Sigmoid colon (tissue), 7 donors: ENCODE data around the gene NKPD1. TPM values are rescaled to one million over a fixed set of nuclear protein-coding genes. Genes with fewer than 3 reads are reported as not detected.

Experiments
- DNase-seq: peaks from one replicate; pipeline ENCODE4 v3.0.0-alpha.2; 2019
- H3K27ac ChIP-seq, 4 donors: fragments of 200-600 bp; sonication (generic); one replicate each; pipeline ENCODE4 v1.5.1; 2016 to 2019; ENCODE audit warnings: mild to moderate bottlenecking in 1 of 4
- H3K27me3 ChIP-seq, 3 donors: fragments of 200-600 bp; sonication (generic); one replicate each; pipeline ENCODE4 v1.5.1; 2019; ENCODE audit warnings: mild to moderate bottlenecking in 1 of 3
- H3K36me3 ChIP-seq, 4 donors: fragments of 200-600 bp; sonication (generic); one replicate each; pipeline ENCODE4 v1.5.1; 2016 to 2019
- H3K4me1 ChIP-seq, 4 donors: fragments of 200-600 bp; sonication (generic); one replicate each; pipeline ENCODE4 v1.5.1; 2017 to 2019
- H3K4me3 ChIP-seq, 4 donors: fragments of 200-600 bp; sonication (generic); one replicate each; pipeline ENCODE4 v1.5.1; 2017 to 2019; ENCODE audit warnings: mild to moderate bottlenecking in 2 of 4, moderate library complexity in 1 of 4
- H3K9me3 ChIP-seq, 4 donors: fragments of 200-600 bp in 3 of 4; sonication (generic) in 3 of 4; one replicate each; pipeline versions ENCODE4 v1.5.1 to v1.6.1; 2013 to 2019
- CTCF ChIP-seq, 4 experiments: fragments of 450-650 bp in 3 of 4; fragments of 200-600 bp in 1 of 4; IDR thresholded peaks; one replicate each; pipeline ENCODE4 v1.5.1; 2016 to 2019; ENCODE audit warnings: antibody characterized with exemption in 4 of 4, mild to moderate bottlenecking in 3 of 4, moderate library complexity in 2 of 4
- EP300 ChIP-seq, 4 donors: sonication (generic); formaldehyde crosslinking; IDR thresholded peaks; one replicate each; pipeline ENCODE4 v1.6.1; 2017; ENCODE audit warnings: antibody characterized with exemption in 4 of 4
- POLR2A ChIP-seq, 2 donors: fragments of 450-650 bp; IDR thresholded peaks; one replicate each; pipeline ENCODE4 v1.6.1; 2016; ENCODE audit warnings: antibody characterized with exemption in 2 of 2, mild to moderate bottlenecking in 2 of 2, moderate library complexity in 2 of 2
- POLR2AphosphoS5 ChIP-seq, 4 donors: sonication (generic); formaldehyde crosslinking; IDR thresholded peaks; one replicate each; pipeline ENCODE4 v1.6.1; 2017; ENCODE audit warnings: antibody characterized with exemption in 4 of 4
- WGBS, 2 donors: extraction: QIAGEN DNeasy Blood & Tissue Kit; methylation state at CpG; one replicate each; pipeline ENCODE4 v1.1.7; 2013; 5-methylcytosine and 5-hydroxymethylcytosine counted together
- intact Hi-C: fragments of 100-400 bp; cut with DNase I; formaldehyde crosslinking; loops from one replicate; pipeline ENCODE4 v1.15.1; 2023
- polyA plus RNA-seq, 3 donors: library from polyadenylated mRNA; stranded (reverse); fragments of 200-250 nt; gene quantifications; one replicate each; pipeline ENCODE4 v1.2.3, GENCODE V29; 2013
- total RNA-seq, 4 donors: library from RNA; depleted of rRNA; stranded (reverse); fragments of >200 nt; gene quantifications; one replicate each; pipeline ENCODE4 v1.1.0, GENCODE V29; 2016
- donor health status: healthy with polysubstance abuse.
- donor health status: Bipolar disorder and iron deficiency.
- donor health status: healthy.

The NKPD1 gene
- total and polyA plus RNA-seq, 7 donors = 0.12 to 0.83 TPM; not detected in 5

DNA sequence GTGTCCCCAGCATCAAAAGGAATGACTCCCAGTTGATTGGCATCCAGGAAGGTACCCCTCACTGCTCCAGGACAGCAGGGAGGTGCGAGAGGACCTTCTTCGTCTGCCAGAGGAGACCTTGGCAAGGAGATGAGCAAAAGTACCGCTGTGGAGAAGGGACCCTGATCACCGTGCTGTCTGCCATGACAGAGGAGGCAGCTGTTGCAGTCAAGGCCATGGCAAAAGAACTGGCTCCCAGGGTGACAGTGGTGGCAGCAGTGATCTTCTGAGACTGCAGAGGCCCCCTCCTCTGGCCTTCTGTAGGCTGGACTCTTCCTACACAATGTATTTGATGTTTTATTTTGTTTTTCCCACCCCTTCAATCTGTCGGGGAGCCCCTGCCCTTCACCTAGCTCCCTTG, 32.0 kb downstream of the NKPD1 start:
- Histone ChIP-seq H3K9me3 (no peaks in the 10 kb centered on the region), H3K4me3 (no peak overlapping the region), H3K4me1 (no peaks in the 10 kb centered on the region), H3K27ac (no peak overlapping the region), H3K27me3 (no peaks in the 10 kb centered on the region), H3K36me3 (no peaks in the 10 kb centered on the region)
- intact Hi-C loops = no loop called here
- no peak for TF ChIP-seq CTCF (IDR thresholded peaks at IDR 0.05)
- no peak for DNase-seq
- WGBS, 2 donors = 94 to 95% methylated on average over 5 of the region's 5 CpGs

- intact Hi-C loops = no loop called here
- no peak overlapping the region for H3K27ac ChIP-seq
- DNase-seq = no peak
- no peak for TF ChIP-seq POLR2A (IDR thresholded peaks at IDR 0.05)
- no peak for TF ChIP-seq POLR2AphosphoS5 (IDR thresholded peaks at IDR 0.05)
- no peak for TF ChIP-seq CTCF (IDR thresholded peaks at IDR 0.05)
- no peak for TF ChIP-seq EP300 (IDR thresholded peaks at IDR 0.05)
- H3K9me3 ChIP-seq = no peaks in the 10 kb centered on the region
- H3K4me3 ChIP-seq = no peak overlapping the region
- H3K27me3 ChIP-seq = no peaks in the 10 kb centered on the region
- peaks cover 0 to 5% (median 0%) of the 10 kb centered on the region in 4 donors for H3K36me3 ChIP-seq
- no peaks in the 10 kb centered on the region for H3K4me1 ChIP-seq
- WGBS, 2 donors = 82 to 93% methylated on average over 5 of the region's 5 CpGs
These were observed 32.6 kb downstream of the NKPD1 start for GRCh38 chr19:45128146-45128545.

DNA sequence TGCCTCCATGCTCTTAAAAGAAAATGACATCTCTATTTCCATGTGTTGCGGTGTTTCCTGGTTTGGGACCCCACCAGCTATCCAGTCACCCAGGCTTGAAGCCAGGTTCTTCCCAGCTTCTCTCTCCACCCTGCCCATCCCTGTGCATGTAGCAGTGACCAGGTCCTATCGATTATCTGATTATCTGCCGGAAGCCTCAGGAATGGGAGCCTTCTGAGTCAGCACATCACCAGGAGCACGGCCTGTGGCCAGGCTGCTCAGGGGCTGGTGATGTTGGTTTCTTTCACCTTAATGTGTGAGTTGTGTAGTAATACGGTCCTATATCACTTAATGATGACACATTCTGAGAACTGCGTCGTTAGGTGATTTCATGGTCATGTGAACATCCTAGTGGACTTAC, 34.1 kb downstream of the NKPD1 start:
- H3K27me3 ChIP-seq = no peaks in the 10 kb centered on the region
- peaks cover 0 to 5% (median 0%) of the 10 kb centered on the region in 4 donors for H3K36me3 ChIP-seq
- H3K9me3 ChIP-seq = no peaks in the 10 kb centered on the region
- TF ChIP-seq POLR2AphosphoS5 (IDR thresholded peaks at IDR 0.05) (no peak), EP300 (IDR thresholded peaks at IDR 0.05) (no peak), CTCF (IDR thresholded peaks at IDR 0.05) (no peak), POLR2A (IDR thresholded peaks at IDR 0.05) (no peak)
- intact Hi-C loops = no loop called here
- WGBS, 2 donors = 87 to 93% methylated on average over 7 of the region's 7 CpGs
- H3K4me3 ChIP-seq = no peak overlapping the region
- no peak for DNase-seq
- H3K27ac ChIP-seq = no peak overlapping the region
- no peaks in the 10 kb centered on the region for H3K4me1 ChIP-seq

GRCh38 chr19:45125975-45126493, 34.7 kb downstream of the NKPD1 start:
- Histone ChIP-seq H3K4me3 (no peak overlapping the region), H3K36me3 (peaks cover 0 to 5% (median 0%) of the 10 kb centered on the region in 4 donors), H3K9me3 (no peaks in the 10 kb centered on the region), H3K27me3 (no peaks in the 10 kb centered on the region), H3K27ac (no peak overlapping the region), H3K4me1 (no peaks in the 10 kb centered on the region)
- 48 to 55% methylated on average over 12 of the region's 12 CpGs for WGBS, 2 donors
- no peak for TF ChIP-seq POLR2AphosphoS5 (IDR thresholded peaks at IDR 0.05)
- TF ChIP-seq CTCF (IDR thresholded peaks at IDR 0.05) = peak; percentile 2 to 49 (median 33)
- TF ChIP-seq POLR2A (IDR thresholded peaks at IDR 0.05) = no peak
- TF ChIP-seq EP300 (IDR thresholded peaks at IDR 0.05) = no peak
- no peak for DNase-seq
- intact Hi-C loops = no loop called here

DNA sequence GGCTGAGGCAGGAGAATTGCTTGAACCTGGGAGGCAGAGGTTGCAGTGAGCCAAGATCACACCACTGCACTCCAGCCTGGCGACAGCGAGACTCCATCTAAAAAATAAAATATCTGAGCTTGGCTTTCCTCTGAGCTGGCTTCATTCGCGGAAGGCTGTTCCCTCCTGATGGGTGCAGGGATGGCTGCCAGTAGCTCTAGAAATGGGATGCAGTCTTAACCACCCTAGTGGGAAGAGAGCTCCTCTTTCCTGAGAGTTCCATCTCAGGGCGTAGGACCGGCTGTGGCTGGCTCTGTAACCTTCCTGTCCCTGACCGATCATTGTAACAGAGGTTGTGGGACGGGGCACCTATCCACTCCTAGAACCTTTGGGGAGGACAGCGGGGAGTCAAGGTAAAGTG, 35.4 kb downstream of the NKPD1 start:
- intact Hi-C loops = no loop called here
- no peaks in the 10 kb centered on the region for H3K4me1 ChIP-seq

More for the DNA sequence above, 35.4 kb downstream of the NKPD1 start:
- no peaks in the 10 kb centered on the region for H3K9me3 ChIP-seq
- H3K36me3 ChIP-seq = peaks cover 0 to 5% (median 0%) of the 10 kb centered on the region in 4 donors
- TF ChIP-seq POLR2AphosphoS5 (IDR thresholded peaks at IDR 0.05) = no peak
- no peak for TF ChIP-seq CTCF (IDR thresholded peaks at IDR 0.05)
- TF ChIP-seq POLR2A (IDR thresholded peaks at IDR 0.05) = no peak
- no peak for TF ChIP-seq EP300 (IDR thresholded peaks at IDR 0.05)
- WGBS, 2 donors = 95 to 96% methylated on average over 9 of the region's 9 CpGs
- H3K27me3 ChIP-seq = no peaks in the 10 kb centered on the region
- H3K27ac ChIP-seq = no peak overlapping the region
- DNase-seq = no peak
- no peak overlapping the region for H3K4me3 ChIP-seq
